ENCODE measurements around the gene TMEM108. TPM values are rescaled to one million over a fixed set of nuclear protein-coding genes. Genes with fewer than 3 reads are reported as not detected.

TMEM108 gene
- total RNA-seq, 1 experiment from 2014 or later = not detected

GRCh38 chr3:133368371-133369067 lies 330.3 kb downstream of the TMEM108 start:
- Histone ChIP-seq H3K36me3 (ENCODE audit: control insufficient read depth, insufficient read depth, low read length) (no peaks in the 10 kb centered on the region), H3K4me3 (ENCODE audit: low read depth, low read length) (no peak overlapping the region), H3K9me3 (no peaks in the 10 kb centered on the region), H3K27me3 (replicated peaks; ENCODE audit: control insufficient read depth, insufficient read depth, low read length) (no peaks in the 10 kb centered on the region; the same call in none of the 2 replicates), H3K4me1 (no peaks in the 10 kb centered on the region)
- no peak for TF ChIP-seq CTCF (IDR thresholded peaks at IDR 0.05; ENCODE audit: insufficient read depth in 1 of 2, low read depth in 1 of 2, low read length in 1 of 2, severe bottlenecking in 1 of 2, unreplicated experiment in 1 of 2)
- ChIA-PET POLR2A (no interaction called here), CTCF (interaction anchor here (1.2 kb wide), 1 partner anchor 16 kb away, joined by 4 read pairs; no protein-coding TSS in a partner anchor)
- Mint-ChIP-seq H3K27me3 (ENCODE audit: insufficient read depth, unreplicated experiment) (peaks cover 5% of the 10 kb centered on the region), H3K9me3 (ENCODE audit: unreplicated experiment) (no peaks in the 10 kb centered on the region), H3K4me3 (ENCODE audit: unreplicated experiment) (no peak overlapping the region), H3K27ac (ENCODE audit: unreplicated experiment) (no peak overlapping the region), H3K4me1 (ENCODE audit: low read depth, unreplicated experiment) (no peaks in the 10 kb centered on the region), H3K36me3 (ENCODE audit: insufficient read depth, unreplicated experiment) (no peaks in the 10 kb centered on the region)
- DNase-seq = no peak
- intact Hi-C loops (cut with micrococcal nuclease; ENCODE audit: unreplicated experiment) = no loop called here
- BruUV-seq (replicated peaks) = no TSS peak

DNA sequence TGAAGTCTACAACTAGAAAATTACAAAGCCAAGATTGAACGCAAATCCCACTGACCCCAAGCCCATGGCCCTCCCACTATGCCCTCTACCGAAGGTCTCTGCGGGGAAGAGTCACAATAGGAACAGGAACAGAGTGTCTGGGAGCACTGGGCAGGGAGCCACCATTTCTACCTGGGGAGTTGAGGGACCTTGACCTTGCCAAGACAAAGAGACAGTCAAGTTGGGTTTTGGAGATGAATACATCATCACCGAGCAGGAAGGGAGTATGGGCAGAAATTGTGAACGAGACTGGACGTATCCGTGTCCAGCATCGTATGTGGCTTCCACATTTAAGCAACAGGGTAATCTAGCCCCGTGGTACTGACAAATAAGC lies 330.9 kb downstream of the TMEM108 start:
- POLR2A ChIA-PET = no interaction called here
- DNase-seq = no peak
- Mint-ChIP-seq H3K4me1 (ENCODE audit: low read depth, unreplicated experiment) (no peaks in the 10 kb centered on the region), H3K36me3 (ENCODE audit: insufficient read depth, unreplicated experiment) (no peaks in the 10 kb centered on the region), H3K4me3 (ENCODE audit: unreplicated experiment) (no peak overlapping the region), H3K9me3 (ENCODE audit: unreplicated experiment) (no peaks in the 10 kb centered on the region), H3K27ac (ENCODE audit: unreplicated experiment) (no peak overlapping the region), H3K27me3 (ENCODE audit: insufficient read depth, unreplicated experiment) (peaks cover 8% of the 10 kb centered on the region)
- no TSS peak for BruUV-seq (replicated peaks)
- TF ChIP-seq CTCF (IDR thresholded peaks at IDR 0.05; ENCODE audit: insufficient read depth in 1 of 2, low read depth in 1 of 2, low read length in 1 of 2, severe bottlenecking in 1 of 2, unreplicated experiment in 1 of 2) = no peak
- Histone ChIP-seq H3K27me3 (replicated peaks; ENCODE audit: control insufficient read depth, insufficient read depth, low read length) (no peaks in the 10 kb centered on the region; the same call in none of the 2 replicates), H3K36me3 (ENCODE audit: control insufficient read depth, insufficient read depth, low read length) (no peaks in the 10 kb centered on the region), H3K4me3 (ENCODE audit: low read depth, low read length) (no peak overlapping the region), H3K9me3 (no peaks in the 10 kb centered on the region), H3K4me1 (no peaks in the 10 kb centered on the region)
- intact Hi-C loops (cut with micrococcal nuclease; ENCODE audit: unreplicated experiment) = no loop called here
- CTCF ChIA-PET = interaction anchor here (1.2 kb wide), 1 partner anchor 15 kb away, joined by 4 read pairs; no protein-coding TSS in a partner anchor

GRCh38 chr3:133371181-133371580 lies 333.0 kb downstream of the TMEM108 start:
- ChIA-PET CTCF (interaction anchor here (1.0 kb wide), 1 partner anchor 330 kb away, joined by 3 read pairs; no protein-coding TSS in a partner anchor), POLR2A (no interaction called here)
- H3K4me1 ChIP-seq = no peaks in the 10 kb centered on the region
- no peak for DNase-seq
- no peak overlapping the region for H3K4me3 Mint-ChIP-seq (ENCODE audit: unreplicated experiment)
- no peak for TF ChIP-seq CTCF (IDR thresholded peaks at IDR 0.05; ENCODE audit: insufficient read depth in 1 of 2, low read depth in 1 of 2, low read length in 1 of 2, severe bottlenecking in 1 of 2, unreplicated experiment in 1 of 2)
- no peaks in the 10 kb centered on the region for H3K36me3 ChIP-seq (ENCODE audit: control insufficient read depth, insufficient read depth, low read length)
- H3K4me3 ChIP-seq (ENCODE audit: low read depth, low read length) = no peak overlapping the region
- H3K27me3 Mint-ChIP-seq (ENCODE audit: insufficient read depth, unreplicated experiment) = peaks cover 9% of the 10 kb centered on the region
- no TSS peak for BruUV-seq (replicated peaks)
- no peak overlapping the region for H3K27ac Mint-ChIP-seq (ENCODE audit: unreplicated experiment)
- no peaks in the 10 kb centered on the region for H3K4me1 Mint-ChIP-seq (ENCODE audit: low read depth, unreplicated experiment)
- intact Hi-C loops (cut with micrococcal nuclease; ENCODE audit: unreplicated experiment) = no loop called here
- no peaks in the 10 kb centered on the region for H3K36me3 Mint-ChIP-seq (ENCODE audit: insufficient read depth, unreplicated experiment)
- H3K9me3 Mint-ChIP-seq (ENCODE audit: unreplicated experiment) = no peaks in the 10 kb centered on the region
- H3K9me3 ChIP-seq = no peaks in the 10 kb centered on the region
- H3K27me3 ChIP-seq (replicated peaks; ENCODE audit: control insufficient read depth, insufficient read depth, low read length) = no peaks in the 10 kb centered on the region; the same call in none of the 2 replicates

All from Caco-2 (cell line).